SK-N-SH treated with all-trans-retinoic acid at 6 μM for 48 hours (cell line): ENCODE measurements around the gene TOR2A.

Experiments used
- ARNTL ChIP-seq: fragments of 450-650 bp; formaldehyde crosslinking; IDR thresholded peaks from 2 replicates; pipeline ENCODE4 v1.5.0; 2020; ENCODE audit warnings: low read depth, mild to moderate bottlenecking, moderate library complexity, borderline replicate concordance
- PATZ1 ChIP-seq: fragments of 250-450 bp; sonication (Bioruptor Pico); IDR thresholded peaks from 2 replicates; pipeline ENCODE4 v1.8.0; 2020; ENCODE audit warnings: mild to moderate bottlenecking, moderate library complexity, borderline replicate concordance
- SNAI2 ChIP-seq: fragments of 250-450 bp; sonication (Bioruptor Pico); IDR thresholded peaks from 2 replicates; pipeline ENCODE4 v1.5.0; 2020; ENCODE audit warnings: mild to moderate bottlenecking, moderate library complexity
- TOX ChIP-seq: fragments of 250-450 bp; sonication (Bioruptor Pico); IDR thresholded peaks from 2 replicates; pipeline ENCODE4 v1.8.0; 2021; ENCODE audit warnings: mild to moderate bottlenecking, moderate library complexity, borderline replicate concordance
- ZFP3 ChIP-seq: fragments of 250-450 bp; sonication (Bioruptor Pico); IDR thresholded peaks from 2 replicates; pipeline ENCODE4 v1.5.0; 2020; ENCODE audit warnings: mild to moderate bottlenecking, moderate library complexity
- ZFP30 ChIP-seq: fragments of 450-650 bp; formaldehyde crosslinking; IDR thresholded peaks from 2 replicates; pipeline ENCODE4 v1.5.0; 2022; ENCODE audit warnings: mild to moderate bottlenecking, moderate library complexity
- TF ChIP-seq, protein P1 (sequence below): fragments of 250-450 bp; sonication (Bioruptor Pico); IDR thresholded peaks from 2 replicates; pipeline ENCODE4 v1.5.1; 2021; ENCODE audit warnings: mild to moderate bottlenecking, moderate library complexity

GRCh38 chr9:127742435-127743088 is 7.5 kb upstream of the TOR2A start:
- TF ChIP-seq ZFP30 (CRISPR knock-in tag) (no peak), SNAI2 (CRISPR knock-in tag) (no peak), PATZ1 (CRISPR knock-in tag) (no peak), ZFP3 (CRISPR knock-in tag) (no peak), ARNTL (CRISPR knock-in tag) (no peak), TOX (no peak)
- TF ChIP-seq, protein P1, sequence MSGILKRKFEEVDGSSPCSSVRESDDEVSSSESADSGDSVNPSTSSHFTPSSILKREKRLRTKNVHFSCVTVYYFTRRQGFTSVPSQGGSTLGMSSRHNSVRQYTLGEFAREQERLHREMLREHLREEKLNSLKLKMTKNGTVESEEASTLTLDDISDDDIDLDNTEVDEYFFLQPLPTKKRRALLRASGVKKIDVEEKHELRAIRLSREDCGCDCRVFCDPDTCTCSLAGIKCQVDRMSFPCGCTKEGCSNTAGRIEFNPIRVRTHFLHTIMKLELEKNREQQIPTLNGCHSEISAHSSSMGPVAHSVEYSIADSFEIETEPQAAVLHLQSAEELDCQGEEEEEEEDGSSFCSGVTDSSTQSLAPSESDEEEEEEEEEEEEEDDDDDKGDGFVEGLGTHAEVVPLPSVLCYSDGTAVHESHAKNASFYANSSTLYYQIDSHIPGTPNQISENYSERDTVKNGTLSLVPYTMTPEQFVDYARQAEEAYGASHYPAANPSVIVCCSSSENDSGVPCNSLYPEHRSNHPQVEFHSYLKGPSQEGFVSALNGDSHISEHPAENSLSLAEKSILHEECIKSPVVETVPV (CRISPR knock-in tag), result no peak
